Pancreas (tissue), 10 donors: ENCODE measurements around the gene GLE1. TPM values are rescaled to one million over a fixed set of nuclear protein-coding genes. Genes with fewer than 3 reads are reported as not detected.
A peak's percentile ranks its signal among the peaks of the same experiment; 100 is the strongest.
"Not testable (repeated sequence)": the region's sequence is repeated elsewhere in the genome, so short reads cannot be mapped to it uniquely, and the experiment has no call there.

Source experiments
- ATAC-seq, 4 donors: fragments of 200-7000 bp; cut with Tn5 transposase; one replicate each; pipeline versions ENCODE4 v1.8.0 to v1.9.1; 2020; ENCODE audit warnings: mild to moderate bottlenecking in 4 of 4, moderate library complexity in 4 of 4
- DNase-seq, 6 donors: peaks; one replicate each; pipeline ENCODE4 v3.0.0-alpha.2; 2020
- FAIRE-seq: peaks from 2 replicates; lab custom pipeline; 2012; peaks lifted over from hg19 to GRCh38; lab: Jason Lieb, UNC
- H3K27ac ChIP-seq, 4 donors: fragments of 200-600 bp; sonication (generic); 1 replicate in 3 of 4; 2 replicates in 1 of 4; pipeline versions ENCODE4 v1.5.0 to v1.8.0; 2020
- H3K27me3 ChIP-seq, 4 donors: fragments of 200-600 bp; one replicate each; pipeline ENCODE4 v1.8.0; 2021
- H3K36me3 ChIP-seq, 3 donors: fragments of 200-600 bp; sonication (generic) in 1 of 3; one replicate each; pipeline versions ENCODE4 v1.5.0 to v1.8.0; 2020 to 2021
- H3K4me1 ChIP-seq, 3 donors: fragments of 200-600 bp; one replicate each; pipeline ENCODE4 v1.8.0; 2021
- H3K4me3 ChIP-seq, 4 donors: fragments of 200-600 bp; sonication (generic) in 2 of 4; one replicate each; pipeline versions ENCODE4 v1.5.0 to v1.8.0; 2020 to 2021
- H3K9me3 ChIP-seq, 4 donors: fragments of 200-600 bp; one replicate each; pipeline ENCODE4 v1.8.0; 2021
- CTCF ChIP-seq, 4 donors: fragments of 200-600 bp; sonication (generic) in 3 of 4; IDR thresholded peaks; one replicate each; pipeline versions ENCODE4 v1.5.0 to v1.8.0; 2021; ENCODE audit warnings: antibody characterized with exemption in 4 of 4
- WGBS, 2 donors: extraction: QIAGEN DNeasy Blood & Tissue Kit; methylation state at CpG; one replicate each; pipeline ENCODE4 v1.1.7; 2013; 5-methylcytosine and 5-hydroxymethylcytosine counted together
- intact Hi-C, 3 donors: fragments of 100-400 bp; cut with DNase I; formaldehyde crosslinking; loops; one replicate each; pipeline versions ENCODE4 v1.11.1 to v1.14.2; 2022
- polyA plus RNA-seq, 2 donors: library from polyadenylated mRNA; stranded (reverse); fragments of 200-250 nt; gene quantifications; one replicate each; pipeline ENCODE4 v1.2.3, GENCODE V29; 2013
- total RNA-seq, 6 donors: library from RNA; stranded (reverse); fragmentation: NEBNext Ultra II Directional in 4 of 6; extraction: Animal tissue kit (Norgen Biotek cat#: 25700) in 4 of 6; gene quantifications; one replicate each; pipeline versions ENCODE4 v1.2.1 to v1.2.4, GENCODE V29; 2021 to 2023
- donor health status: healthy with polysubstance abuse.
- donor health status: DM: no; HTN: no; CAD: no; lungs with moderate emphysema.
- donor health status: DM: no; HTN: no; CAD: no.
- donor health status: control.
- donor health status: control.
- donor health status: Bipolar disorder and iron deficiency.
- donor health status: DM: yes; HTN: yes; CAD: no.
- donor health status: DM: no; HTN: no; CAD: no.
- donor health status: DM: no; HTN: no; CAD: no.
- donor health status: DM: yes; HTN: yes; CAD: no.

GLE1 gene
- total and polyA plus RNA-seq, 8 donors: 4.8 to 11.2 (median 8.0) TPM

- Histone ChIP-seq H3K4me3 (no peak overlapping the region), H3K4me1 (no peaks in the 10 kb centered on the region), H3K27me3 (no peaks in the 10 kb centered on the region), H3K27ac (no peak overlapping the region), H3K36me3 (peaks cover 7 to 67% (median 45%) of the 10 kb centered on the region in 3 donors), H3K9me3 (no peaks in the 10 kb centered on the region)
- intact Hi-C loops: no loop called here
- peak in 2 of 4 donors; percentile 40 to 51 for ATAC-seq
- no peak for TF ChIP-seq CTCF (IDR thresholded peaks at IDR 0.05)
- WGBS, 2 donors: 76 to 84% methylated on average over 4 of the region's 4 CpGs
- DNase-seq: no peak
- no peak for FAIRE-seq
Measured at GRCh38 chr9:128575469-128575868, 71.0 kb downstream of the GLE1 start.

- WGBS, 2 donors: 87 to 99% methylated on average over 2 of the region's 2 CpGs
- no peak overlapping the region for H3K27ac ChIP-seq
- no peak for ATAC-seq
Measured at GRCh38 chr9:128575916-128576315, 71.4 kb downstream of the GLE1 start.

GRCh38 chr9:128577206-128577605 is 72.7 kb downstream of the GLE1 start:
- FAIRE-seq (no peak), ATAC-seq (peak in 1 of 4 donors; percentile 32), DNase-seq (no peak)
- TF ChIP-seq CTCF (IDR thresholded peaks at IDR 0.05): no peak
- intact Hi-C loops: no loop called here
- H3K27me3 ChIP-seq: no peaks in the 10 kb centered on the region
- H3K9me3 ChIP-seq: no peaks in the 10 kb centered on the region
- H3K27ac ChIP-seq: no peak overlapping the region
- peaks cover 7 to 79% (median 61%) of the 10 kb centered on the region in 3 donors for H3K36me3 ChIP-seq
- no peak overlapping the region for H3K4me3 ChIP-seq
- 81 to 85% methylated on average over 8 of the region's 8 CpGs for WGBS, 2 donors
- H3K4me1 ChIP-seq: no peaks in the 10 kb centered on the region

More at GRCh38 chr9:128575916-128576315, 71.4 kb downstream of the GLE1 start:
- Histone ChIP-seq H3K4me1 (no peaks in the 10 kb centered on the region), H3K27me3 (no peaks in the 10 kb centered on the region), H3K9me3 (no peaks in the 10 kb centered on the region), H3K36me3 (peaks cover 7 to 72% (median 49%) of the 10 kb centered on the region in 3 donors), H3K4me3 (no peak overlapping the region)
- no peak for TF ChIP-seq CTCF (IDR thresholded peaks at IDR 0.05)
- DNase-seq (no peak), FAIRE-seq (no peak)
- intact Hi-C loops: no loop called here

- no peaks in the 10 kb centered on the region for H3K4me1 ChIP-seq
- H3K36me3 ChIP-seq: peaks cover 13 to 99% (median 79%) of the 10 kb centered on the region in 3 donors
- ATAC-seq: no peak
- no peaks in the 10 kb centered on the region for H3K27me3 ChIP-seq
- no peaks in the 10 kb centered on the region for H3K9me3 ChIP-seq
- no peak overlapping the region for H3K27ac ChIP-seq
- no peak for FAIRE-seq
- TF ChIP-seq CTCF (IDR thresholded peaks at IDR 0.05): no peak
- intact Hi-C loops: no loop called here
- DNase-seq: no peak
- 100% methylated on average over 1 of the region's 1 CpG for WGBS, 2 donors
- no peak overlapping the region for H3K4me3 ChIP-seq
Measured at GRCh38 chr9:128579194-128579593, 74.7 kb downstream of the GLE1 start.

GRCh38 chr9:128580731-128581130 is 76.2 kb downstream of the GLE1 start:
- H3K27ac ChIP-seq: no peak overlapping the region
- no peak for ATAC-seq
- no peak for TF ChIP-seq CTCF (IDR thresholded peaks at IDR 0.05)
- H3K4me3 ChIP-seq: no peak overlapping the region
- no peaks in the 10 kb centered on the region for H3K9me3 ChIP-seq
- intact Hi-C loops: no loop called here
- H3K36me3 ChIP-seq: peaks cover 8 to 99% (median 68%) of the 10 kb centered on the region in 3 donors
- no peaks in the 10 kb centered on the region for H3K4me1 ChIP-seq
- no peak for FAIRE-seq
- 87 to 90% methylated on average over 10 of the region's 10 CpGs for WGBS, 2 donors
- no peak for DNase-seq
- no peaks in the 10 kb centered on the region for H3K27me3 ChIP-seq

GRCh38 chr9:128585155-128585554 is 80.6 kb downstream of the GLE1 start:
- DNase-seq, H3K27me3 ChIP-seq, intact Hi-C loops, H3K9me3 ChIP-seq, H3K4me3 ChIP-seq, ATAC-seq, H3K27ac ChIP-seq, FAIRE-seq, H3K4me1 ChIP-seq: not testable (repeated sequence)
- H3K36me3 ChIP-seq: peaks cover 6 to 90% (median 50%) of the 10 kb centered on the region in 3 donors
- WGBS, 2 donors: 72 to 75% methylated on average over 8 of the region's 8 CpGs

GRCh38 chr9:128586934-128587333 is 82.4 kb downstream of the GLE1 start:
- FAIRE-seq, DNase-seq, H3K27me3 ChIP-seq, H3K4me1 ChIP-seq, H3K9me3 ChIP-seq, intact Hi-C loops, H3K4me3 ChIP-seq, ATAC-seq, H3K27ac ChIP-seq: not testable (repeated sequence)
- WGBS, 2 donors: 91 to 92% methylated on average over 11 of the region's 11 CpGs
- peaks cover 6 to 85% (median 36%) of the 10 kb centered on the region in 3 donors for H3K36me3 ChIP-seq
